Liver (tissue), 9 donors: Measurements from ENCODE around the gene SNX5. TPM values are rescaled to one million over a fixed set of nuclear protein-coding genes. Genes with fewer than 3 reads are reported as not detected.
A peak's percentile ranks its signal among the peaks of the same experiment; 100 is the strongest.

Source experiments
- DNase-seq: peaks from one replicate; pipeline ENCODE4 v3.0.0-alpha.2; 2017; ENCODE audit warnings: low spot score
- H3K27ac ChIP-seq, 2 donors: one replicate each; pipeline ENCODE4 v1.7.0; 2013; ENCODE audit warnings: inconsistent platforms in 2 of 2, low read length in 2 of 2, control low read depth in 1 of 2, low read depth in 1 of 2, mild to moderate bottlenecking in 1 of 2
- H3K27me3 ChIP-seq, 4 donors: one replicate each; pipeline versions ENCODE4 v1.6.1 to v1.7.0; 2013; ENCODE audit warnings: low read length in 3 of 4, inconsistent platforms in 1 of 4, mild to moderate bottlenecking in 1 of 4, moderate library complexity in 1 of 4; ENCODE audit not compliant: control insufficient read depth in 4 of 4, insufficient read depth in 4 of 4
- H3K36me3 ChIP-seq, 4 donors: one replicate each; pipeline versions ENCODE4 v1.6.1 to v1.7.0; 2013; ENCODE audit warnings: low read length in 3 of 4, mild to moderate bottlenecking in 3 of 4, low read depth in 1 of 4, moderate library complexity in 1 of 4; ENCODE audit not compliant: control insufficient read depth in 4 of 4, insufficient read depth in 3 of 4
- H3K4me1 ChIP-seq, 4 donors: one replicate each; pipeline versions ENCODE4 v1.6.1 to v1.7.0; 2013; ENCODE audit warnings: low read length in 3 of 4, mild to moderate bottlenecking in 3 of 4, moderate library complexity in 1 of 4; ENCODE audit not compliant: control insufficient read depth in 4 of 4, insufficient read depth in 4 of 4
- H3K4me3 ChIP-seq, 3 donors: one replicate each; pipeline versions ENCODE4 v1.6.1 to v1.7.0; 2013; ENCODE audit warnings: low read length in 3 of 3, control low read depth in 1 of 3, low read depth in 1 of 3, mild to moderate bottlenecking in 1 of 3
- H3K9ac ChIP-seq, 2 donors: one replicate each; pipeline ENCODE4 v1.7.0; 2013; ENCODE audit warnings: low read length in 2 of 2, mild to moderate bottlenecking in 2 of 2, moderate library complexity in 2 of 2, control low read depth in 1 of 2, low read depth in 1 of 2
- H3K9me3 ChIP-seq, 4 donors: one replicate each; pipeline versions ENCODE4 v1.6.1 to v1.7.0; 2013; ENCODE audit warnings: low read length in 3 of 4; ENCODE audit not compliant: control insufficient read depth in 4 of 4
- HNF4G ChIP-seq: IDR thresholded peaks from 2 replicates; pipeline ENCODE4 v1.6.1; 2016; ENCODE audit warnings: antibody characterized with exemption
- RAD21 ChIP-seq, 2 donors: IDR thresholded peaks; 2 replicates each; pipeline ENCODE4 v1.6.1; 2016; ENCODE audit warnings: antibody characterized with exemption in 2 of 2, mild to moderate bottlenecking in 2 of 2
- SP1 ChIP-seq: IDR thresholded peaks from 2 replicates; pipeline ENCODE4 v1.6.1; 2018; ENCODE audit warnings: antibody characterized with exemption, mild to moderate bottlenecking
- WGBS: extraction: QIAGEN DNeasy Blood & Tissue Kit; methylation state at CpG from one replicate; pipeline ENCODE4 v1.1.7; 2013; 5-methylcytosine and 5-hydroxymethylcytosine counted together
- polyA plus RNA-seq, 2 donors: library from polyadenylated mRNA; stranded (reverse) in 1 of 2; unstranded in 1 of 2; fragments of 200-250 nt in 1 of 2; fragments of >200 nt in 1 of 2; fragmentation: Nextera tagmentation in 1 of 2; extraction: Ambion mirVana in 1 of 2; gene quantifications; one replicate each; pipeline versions ENCODE4 v1.2.1 to v1.2.3, GENCODE V29; 2013 to 2015
- total RNA-seq, 2 donors: library from RNA; depleted of rRNA; stranded (reverse); fragments of >200 nt; gene quantifications; one replicate each; pipeline ENCODE4 v1.2.3, GENCODE V29; 2014
- TF ChIP-seq, protein P1 (sequence below): IDR thresholded peaks from 2 replicates; pipeline ENCODE4 v1.6.1; 2016; ENCODE audit warnings: antibody characterized with exemption
- TF ChIP-seq, protein P2 (sequence below): fragments of 150-350 bp; IDR thresholded peaks from 2 replicates; pipeline ENCODE4 v1.5.1; 2017; ENCODE audit warnings: improper control_type of control experiment, low read depth, low read length; ENCODE audit not compliant: missing input control
- donor health status: healthy.
- donor health status: healthy.
- donor health status: healthy.
- donor health status: healthy.
- donor health status: healthy.

The SNX5 gene
- total and polyA plus RNA-seq, 4 donors: 32.8 to 77.8 (median 46.2) TPM

DNA sequence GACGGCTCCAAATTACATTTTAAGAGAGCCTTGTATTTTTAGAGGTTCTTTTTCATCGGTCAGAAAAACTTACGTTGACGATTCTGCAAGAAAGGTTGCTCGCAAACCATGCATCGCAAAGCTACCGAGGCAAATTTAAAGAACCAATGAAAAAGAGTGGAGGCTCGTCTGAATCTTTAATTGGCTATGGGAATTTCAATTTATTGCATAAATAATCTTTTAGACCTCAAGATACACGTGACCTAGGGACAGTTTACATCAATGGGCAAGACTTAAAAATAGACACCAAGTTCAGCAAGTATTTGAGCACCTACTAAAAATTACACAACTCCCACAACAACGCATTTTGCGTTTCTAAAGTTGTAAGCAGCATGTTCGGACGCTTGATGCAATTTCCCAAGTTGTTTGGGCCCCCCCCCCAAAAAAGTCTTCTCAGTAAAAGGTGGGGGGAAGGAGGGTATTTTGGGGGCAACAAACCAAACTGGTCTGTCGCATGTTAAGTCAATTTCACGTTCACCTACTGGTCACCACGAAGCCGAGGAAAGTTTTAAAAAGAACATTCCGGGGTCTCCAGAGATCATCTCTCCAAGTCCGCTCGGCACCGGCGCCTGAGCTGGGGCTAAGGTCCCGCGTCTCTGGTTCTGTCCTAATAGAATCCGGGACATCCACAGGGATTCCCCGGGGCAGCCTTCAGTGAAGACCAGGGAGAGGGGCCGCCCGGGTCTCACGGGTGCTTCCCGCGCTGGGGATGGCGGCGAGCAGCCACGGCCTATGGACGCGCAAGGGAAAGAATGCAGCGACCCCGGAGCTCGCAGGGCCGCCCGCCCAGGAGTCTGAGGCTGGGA, 851 bp downstream of the SNX5 start:
- H3K36me3 ChIP-seq: peaks cover 0 to 1% (median 0%) of the 10 kb centered on the region in 4 donors
- H3K9ac ChIP-seq: peak overlapping the region; percentile 92 to 95
- H3K27me3 ChIP-seq: no peaks in the 10 kb centered on the region
- WGBS: under 1% methylated on average over 41 of the region's 41 CpGs
- H3K4me1 ChIP-seq: peaks cover 7 to 65% (median 50%) of the 10 kb centered on the region in 4 donors
- no peaks in the 10 kb centered on the region for H3K9me3 ChIP-seq
- H3K27ac ChIP-seq: peak overlapping the region; percentile 89 to 100
- TF ChIP-seq RAD21 (IDR thresholded peaks at IDR 0.05): no peak
- TF ChIP-seq, protein P1, sequence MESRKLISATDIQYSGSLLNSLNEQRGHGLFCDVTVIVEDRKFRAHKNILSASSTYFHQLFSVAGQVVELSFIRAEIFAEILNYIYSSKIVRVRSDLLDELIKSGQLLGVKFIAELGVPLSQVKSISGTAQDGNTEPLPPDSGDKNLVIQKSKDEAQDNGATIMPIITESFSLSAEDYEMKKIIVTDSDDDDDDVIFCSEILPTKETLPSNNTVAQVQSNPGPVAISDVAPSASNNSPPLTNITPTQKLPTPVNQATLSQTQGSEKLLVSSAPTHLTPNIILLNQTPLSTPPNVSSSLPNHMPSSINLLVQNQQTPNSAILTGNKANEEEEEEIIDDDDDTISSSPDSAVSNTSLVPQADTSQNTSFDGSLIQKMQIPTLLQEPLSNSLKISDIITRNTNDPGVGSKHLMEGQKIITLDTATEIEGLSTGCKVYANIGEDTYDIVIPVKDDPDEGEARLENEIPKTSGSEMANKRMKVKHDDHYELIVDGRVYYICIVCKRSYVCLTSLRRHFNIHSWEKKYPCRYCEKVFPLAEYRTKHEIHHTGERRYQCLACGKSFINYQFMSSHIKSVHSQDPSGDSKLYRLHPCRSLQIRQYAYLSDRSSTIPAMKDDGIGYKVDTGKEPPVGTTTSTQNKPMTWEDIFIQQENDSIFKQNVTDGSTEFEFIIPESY: peak; percentile 34
- no peak for DNase-seq
- peak overlapping the region; percentile 79 to 97 (median 85) for H3K4me3 ChIP-seq

DNA sequence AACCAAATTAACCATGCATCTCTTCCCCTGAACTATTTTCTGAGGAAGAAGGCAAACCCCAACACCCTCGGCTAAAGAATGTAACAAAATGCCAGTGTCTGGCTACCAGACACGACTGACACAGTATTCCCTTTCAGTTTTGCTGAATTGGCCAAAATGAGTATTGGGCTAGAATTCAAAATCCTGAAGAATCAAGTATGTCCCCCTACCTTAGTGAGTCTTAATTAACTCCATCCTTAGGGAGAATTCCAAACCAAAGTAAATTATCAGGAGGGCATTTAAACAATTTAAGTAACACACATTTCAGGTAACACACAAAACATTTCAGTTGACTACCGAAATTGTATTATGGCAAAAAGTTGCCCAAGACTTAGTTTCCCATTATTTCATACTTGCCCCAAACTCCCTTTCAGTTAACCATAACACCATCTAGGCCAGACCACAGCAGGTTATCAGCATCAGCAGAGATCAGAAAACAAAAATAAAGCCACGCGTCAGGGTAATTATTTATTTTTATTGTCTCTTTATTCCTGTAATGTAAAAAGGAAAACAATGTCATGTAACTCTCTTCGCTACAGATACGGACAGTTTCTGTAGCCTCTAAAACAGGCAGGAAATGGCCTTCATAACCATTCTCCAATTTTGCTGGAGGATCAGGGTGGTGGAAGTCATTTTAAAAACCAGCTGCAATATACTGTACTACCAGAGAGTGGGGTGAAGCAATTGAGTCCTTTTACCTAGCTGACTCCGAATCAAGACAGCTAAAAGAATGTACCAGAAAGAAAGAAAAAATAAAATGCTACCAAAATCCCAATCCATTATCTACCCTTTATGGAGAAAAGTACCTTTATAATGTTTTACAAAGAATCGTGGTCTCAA, 1.9 kb downstream of the SNX5 start:
- Histone ChIP-seq H3K4me1 (peaks cover 6 to 59% (median 47%) of the 10 kb centered on the region in 4 donors), H3K27ac (peak overlapping the region; percentile 89 to 100), H3K9ac (peak overlapping the region; percentile 92 to 95), H3K4me3 (peak overlapping the region; percentile 41 to 97 (median 79)), H3K27me3 (no peaks in the 10 kb centered on the region), H3K36me3 (peaks cover 0 to 1% (median 0%) of the 10 kb centered on the region in 4 donors), H3K9me3 (no peaks in the 10 kb centered on the region)
- TF ChIP-seq RAD21 (IDR thresholded peaks at IDR 0.05) (peak in 1 of 2 donors; percentile 39), SP1 (no peak)
- TF ChIP-seq, protein P2, sequence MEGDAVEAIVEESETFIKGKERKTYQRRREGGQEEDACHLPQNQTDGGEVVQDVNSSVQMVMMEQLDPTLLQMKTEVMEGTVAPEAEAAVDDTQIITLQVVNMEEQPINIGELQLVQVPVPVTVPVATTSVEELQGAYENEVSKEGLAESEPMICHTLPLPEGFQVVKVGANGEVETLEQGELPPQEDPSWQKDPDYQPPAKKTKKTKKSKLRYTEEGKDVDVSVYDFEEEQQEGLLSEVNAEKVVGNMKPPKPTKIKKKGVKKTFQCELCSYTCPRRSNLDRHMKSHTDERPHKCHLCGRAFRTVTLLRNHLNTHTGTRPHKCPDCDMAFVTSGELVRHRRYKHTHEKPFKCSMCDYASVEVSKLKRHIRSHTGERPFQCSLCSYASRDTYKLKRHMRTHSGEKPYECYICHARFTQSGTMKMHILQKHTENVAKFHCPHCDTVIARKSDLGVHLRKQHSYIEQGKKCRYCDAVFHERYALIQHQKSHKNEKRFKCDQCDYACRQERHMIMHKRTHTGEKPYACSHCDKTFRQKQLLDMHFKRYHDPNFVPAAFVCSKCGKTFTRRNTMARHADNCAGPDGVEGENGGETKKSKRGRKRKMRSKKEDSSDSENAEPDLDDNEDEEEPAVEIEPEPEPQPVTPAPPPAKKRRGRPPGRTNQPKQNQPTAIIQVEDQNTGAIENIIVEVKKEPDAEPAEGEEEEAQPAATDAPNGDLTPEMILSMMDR: peak; percentile 19
- DNase-seq: no peak
- WGBS: 15% methylated on average over 9 of the region's 9 CpGs

DNA sequence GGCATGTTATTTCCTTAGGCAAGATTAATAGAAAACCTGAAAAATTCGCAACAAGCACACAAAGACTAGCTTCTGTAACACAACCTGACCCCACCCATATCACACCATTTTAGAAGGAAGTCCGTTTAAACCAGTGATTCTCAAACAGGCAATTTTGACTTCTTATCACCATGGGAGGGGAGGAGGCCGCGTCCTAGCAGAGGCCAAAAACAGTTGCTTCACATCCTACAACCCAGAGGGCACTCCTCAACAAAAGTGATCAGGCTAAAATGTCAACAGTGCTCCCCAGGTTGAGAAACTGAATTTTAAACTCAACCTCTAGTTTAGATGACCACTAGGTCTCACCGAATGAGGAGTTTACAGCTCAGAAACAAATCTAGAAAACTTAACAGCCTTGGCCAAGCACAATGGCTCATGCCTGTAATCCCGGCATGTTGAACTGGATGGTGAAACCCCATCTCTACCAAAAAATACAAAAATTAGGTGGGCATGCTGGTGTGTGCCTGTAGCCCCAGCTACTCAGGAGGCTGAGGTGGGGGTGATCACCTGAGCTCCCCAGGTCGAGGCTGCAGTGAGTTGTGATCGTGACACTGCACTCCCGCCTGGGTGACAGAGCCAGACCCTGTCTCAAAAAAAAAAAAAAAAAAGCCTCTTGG, 3.4 kb downstream of the SNX5 start:
- Histone ChIP-seq H3K4me3 (no peak overlapping the region), H3K27me3 (no peaks in the 10 kb centered on the region), H3K9ac (peak overlapping the region in 1 of 2 donors; percentile 95), H3K4me1 (peaks cover 11 to 58% (median 44%) of the 10 kb centered on the region in 4 donors), H3K27ac (peak overlapping the region; percentile 89 to 100), H3K9me3 (no peaks in the 10 kb centered on the region), H3K36me3 (peaks cover 0 to 1% (median 0%) of the 10 kb centered on the region in 4 donors)
- 50% methylated on average over 9 of the region's 9 CpGs for WGBS
- TF ChIP-seq RAD21 (IDR thresholded peaks at IDR 0.05): peak in 1 of 2 donors; percentile 7
- TF ChIP-seq HNF4G: no peak
- TF ChIP-seq, protein P2: no peak
- no peak for DNase-seq
